Coronary artery (tissue), 2 donors: ENCODE measurements around the gene PYY.

Source experiments
- DNase-seq: peaks from one replicate; pipeline ENCODE4 v3.0.0-alpha.2; 2017; ENCODE audit warnings: low spot score
- H3K27ac ChIP-seq, 2 donors: fragments of 200-600 bp; sonication (generic); one replicate each; pipeline ENCODE4 v1.5.1; 2016 to 2019
- H3K4me3 ChIP-seq: fragments of 200-600 bp; sonication (generic); 2 replicates; pipeline ENCODE4 v1.5.1; 2016; ENCODE audit warnings: mild to moderate bottlenecking, moderate library complexity
- CTCF ChIP-seq: fragments of 200-600 bp; sonication (generic); IDR thresholded peaks from one replicate; pipeline ENCODE4 v1.5.1; 2019; ENCODE audit warnings: antibody characterized with exemption

Gene PYY

DNA sequence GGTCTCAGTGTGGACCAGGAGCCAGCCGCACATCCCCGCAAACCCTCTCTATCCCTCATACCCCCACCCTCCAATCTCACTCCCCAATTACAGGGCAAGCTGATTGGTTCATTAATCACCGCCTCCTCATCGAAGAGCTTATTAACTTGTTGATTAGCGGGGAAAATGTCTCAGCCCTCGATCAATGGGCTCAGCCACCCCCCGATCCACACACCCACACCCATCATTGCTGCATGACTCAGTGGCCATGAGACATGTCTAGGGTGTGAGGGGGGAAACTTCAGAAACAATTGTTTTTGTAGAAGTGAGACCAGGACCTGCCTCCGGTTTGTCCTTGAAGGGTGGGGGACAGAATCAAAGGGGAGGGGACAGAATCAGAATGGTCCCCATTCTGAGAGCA is 2.5 kb upstream of the PYY start:
- no peak for TF ChIP-seq CTCF
- no peak for DNase-seq
- Histone ChIP-seq H3K27ac (no peak overlapping the region), H3K4me3 (no peak overlapping the region)

DNA sequence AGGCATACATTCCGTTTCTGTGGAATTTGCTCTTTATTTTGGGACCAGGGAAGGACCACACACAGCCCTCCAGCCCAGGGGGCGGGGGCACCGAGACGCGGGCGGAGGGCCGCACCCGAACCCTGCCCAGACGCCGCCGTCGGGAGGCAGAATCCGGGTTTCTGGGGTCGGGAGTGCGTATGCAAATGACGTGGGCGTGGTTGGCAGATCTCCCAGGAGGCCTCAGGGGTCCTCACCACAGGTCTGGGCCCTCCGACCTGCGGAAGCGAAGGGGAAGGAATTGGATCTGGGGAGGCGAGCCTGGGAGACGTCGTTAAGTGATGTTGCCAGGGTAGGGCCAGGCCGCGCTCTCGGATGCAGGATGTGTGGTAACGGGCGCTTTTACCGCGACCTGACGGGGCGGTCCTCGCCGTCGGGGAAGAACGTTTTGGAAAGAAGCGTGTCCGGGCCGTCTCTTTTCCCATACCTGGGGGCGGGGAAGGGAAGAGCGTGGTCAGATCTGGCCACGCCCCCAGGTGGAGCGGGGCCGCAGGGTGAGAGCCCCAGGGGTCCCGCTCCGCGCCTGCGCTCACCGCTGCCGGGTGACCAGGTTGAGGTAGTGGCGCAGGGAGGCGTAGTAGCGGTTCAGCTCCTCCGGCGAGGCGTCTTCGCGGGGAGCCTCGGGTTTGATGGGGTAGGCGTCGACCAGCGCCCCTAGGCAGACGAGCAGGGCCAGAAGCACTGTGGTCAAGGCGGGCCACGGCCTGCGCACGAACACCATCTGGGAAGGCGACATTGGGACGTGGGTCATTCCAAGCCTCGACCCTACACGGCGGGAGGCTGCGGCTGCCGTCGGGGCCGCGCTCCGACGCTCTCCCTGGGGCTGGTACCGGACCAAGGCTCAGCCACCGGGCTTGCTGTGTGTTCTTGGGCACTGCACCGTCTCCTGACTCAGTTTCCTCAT is 745 bp downstream of the PYY start:
- no peak for TF ChIP-seq CTCF
- DNase-seq = no peak
- Histone ChIP-seq H3K4me3 (peak overlapping the region; percentile 43), H3K27ac (no peak overlapping the region)

DNA sequence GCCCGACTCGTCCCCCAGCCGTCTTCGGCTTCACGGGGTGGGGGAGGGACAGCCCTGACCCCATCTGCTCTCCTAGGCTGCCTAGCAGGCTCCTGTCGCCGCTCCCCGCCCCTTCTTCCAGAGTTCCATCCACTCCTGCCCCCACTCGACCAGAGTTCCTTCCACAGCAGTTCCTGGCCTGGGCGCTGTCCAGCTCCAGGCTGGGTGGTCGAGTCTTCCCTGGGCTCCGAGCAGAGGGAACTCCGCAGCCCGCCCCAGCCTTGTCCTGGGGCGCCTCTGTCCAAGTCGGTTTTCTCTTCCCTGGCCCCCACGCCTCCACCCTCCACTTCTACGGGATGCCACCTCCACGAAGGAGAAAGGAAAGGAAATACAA is 1.4 kb downstream of the PYY start:
- peak overlapping the region; percentile 43 for H3K4me3 ChIP-seq
- DNase-seq = no peak
- H3K27ac ChIP-seq = no peak overlapping the region
- no peak for TF ChIP-seq CTCF

DNA sequence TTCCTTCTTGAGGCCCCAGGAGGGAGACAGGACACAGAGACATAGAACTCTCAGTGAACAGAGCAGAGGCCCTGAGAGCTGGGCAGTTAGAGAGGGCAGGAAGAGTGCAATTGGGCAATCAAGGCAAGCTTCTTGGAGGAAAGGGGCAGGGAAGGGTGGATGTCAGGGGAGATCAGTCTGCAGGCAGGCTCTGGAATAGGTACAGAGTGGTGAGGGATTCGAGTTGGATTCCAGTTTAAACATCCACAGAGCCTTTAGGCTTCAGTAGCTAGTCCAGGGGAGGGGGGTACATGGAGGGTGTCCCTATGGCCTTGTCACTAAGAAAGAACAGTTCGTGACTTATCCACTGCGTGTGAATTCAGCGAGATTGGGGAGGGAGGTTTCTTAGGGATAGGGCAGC is 2.0 kb downstream of the PYY start:
- no peak for DNase-seq

GRCh38 chr17:43950554-43950953 is 3.2 kb downstream of the PYY start:
- no peak for DNase-seq
- H3K4me3 ChIP-seq = no peak overlapping the region
- no peak overlapping the region for H3K27ac ChIP-seq
- TF ChIP-seq CTCF = no peak

More for the DNA sequence above, 2.0 kb downstream of the PYY start:
- Histone ChIP-seq H3K4me3 (no peak overlapping the region), H3K27ac (no peak overlapping the region)
- TF ChIP-seq CTCF = no peak

- DNase-seq = no peak
- no peak for TF ChIP-seq CTCF
- Histone ChIP-seq H3K27ac (no peak overlapping the region), H3K4me3 (no peak overlapping the region)
Observed at GRCh38 chr17:43949781-43950180, 4.0 kb downstream of the PYY start.

- no peak for DNase-seq
- H3K27ac ChIP-seq = no peak overlapping the region
- no peak for TF ChIP-seq CTCF
- H3K4me3 ChIP-seq = no peak overlapping the region
Observed at GRCh38 chr17:43946781-43947180, 7.0 kb downstream of the PYY start.
